Measurements from ENCODE around the gene GPR152. TPM values are rescaled to one million over a fixed set of nuclear protein-coding genes. Genes with fewer than 3 reads are reported as not detected.

GPR152 gene
- total RNA-seq, 4 donors from 2014 or later: not detected

GRCh38 chr11:67470337-67471002 is 17.9 kb upstream of the GPR152 start:
- ATAC-seq (ENCODE audit: low FRiP score): no peak
- TF ChIP-seq, protein P1, sequence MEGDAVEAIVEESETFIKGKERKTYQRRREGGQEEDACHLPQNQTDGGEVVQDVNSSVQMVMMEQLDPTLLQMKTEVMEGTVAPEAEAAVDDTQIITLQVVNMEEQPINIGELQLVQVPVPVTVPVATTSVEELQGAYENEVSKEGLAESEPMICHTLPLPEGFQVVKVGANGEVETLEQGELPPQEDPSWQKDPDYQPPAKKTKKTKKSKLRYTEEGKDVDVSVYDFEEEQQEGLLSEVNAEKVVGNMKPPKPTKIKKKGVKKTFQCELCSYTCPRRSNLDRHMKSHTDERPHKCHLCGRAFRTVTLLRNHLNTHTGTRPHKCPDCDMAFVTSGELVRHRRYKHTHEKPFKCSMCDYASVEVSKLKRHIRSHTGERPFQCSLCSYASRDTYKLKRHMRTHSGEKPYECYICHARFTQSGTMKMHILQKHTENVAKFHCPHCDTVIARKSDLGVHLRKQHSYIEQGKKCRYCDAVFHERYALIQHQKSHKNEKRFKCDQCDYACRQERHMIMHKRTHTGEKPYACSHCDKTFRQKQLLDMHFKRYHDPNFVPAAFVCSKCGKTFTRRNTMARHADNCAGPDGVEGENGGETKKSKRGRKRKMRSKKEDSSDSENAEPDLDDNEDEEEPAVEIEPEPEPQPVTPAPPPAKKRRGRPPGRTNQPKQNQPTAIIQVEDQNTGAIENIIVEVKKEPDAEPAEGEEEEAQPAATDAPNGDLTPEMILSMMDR (IDR thresholded peaks at IDR 0.05): no peak
- no peak for DNase-seq (ENCODE audit: low spot score)

DNA sequence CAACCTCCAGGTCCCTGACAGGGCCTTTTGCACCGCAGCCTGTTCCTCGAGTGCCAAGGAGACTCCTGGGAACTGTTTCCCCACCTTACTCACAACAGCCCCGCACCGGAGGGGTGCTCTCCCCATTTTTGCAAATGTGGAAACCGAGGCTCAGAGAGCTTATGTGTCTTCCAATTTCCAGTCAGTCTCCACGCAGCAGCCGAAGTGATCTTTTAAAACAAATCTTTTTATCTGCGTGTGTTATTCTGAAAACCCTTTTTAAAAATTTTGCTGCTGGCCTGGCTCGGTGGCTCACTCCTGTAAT is 16.9 kb upstream of the GPR152 start:
- TF ChIP-seq, protein P1 (IDR thresholded peaks at IDR 0.05): no peak
- DNase-seq (ENCODE audit: low spot score) (no peak), ATAC-seq (ENCODE audit: low FRiP score) (no peak)

DNA sequence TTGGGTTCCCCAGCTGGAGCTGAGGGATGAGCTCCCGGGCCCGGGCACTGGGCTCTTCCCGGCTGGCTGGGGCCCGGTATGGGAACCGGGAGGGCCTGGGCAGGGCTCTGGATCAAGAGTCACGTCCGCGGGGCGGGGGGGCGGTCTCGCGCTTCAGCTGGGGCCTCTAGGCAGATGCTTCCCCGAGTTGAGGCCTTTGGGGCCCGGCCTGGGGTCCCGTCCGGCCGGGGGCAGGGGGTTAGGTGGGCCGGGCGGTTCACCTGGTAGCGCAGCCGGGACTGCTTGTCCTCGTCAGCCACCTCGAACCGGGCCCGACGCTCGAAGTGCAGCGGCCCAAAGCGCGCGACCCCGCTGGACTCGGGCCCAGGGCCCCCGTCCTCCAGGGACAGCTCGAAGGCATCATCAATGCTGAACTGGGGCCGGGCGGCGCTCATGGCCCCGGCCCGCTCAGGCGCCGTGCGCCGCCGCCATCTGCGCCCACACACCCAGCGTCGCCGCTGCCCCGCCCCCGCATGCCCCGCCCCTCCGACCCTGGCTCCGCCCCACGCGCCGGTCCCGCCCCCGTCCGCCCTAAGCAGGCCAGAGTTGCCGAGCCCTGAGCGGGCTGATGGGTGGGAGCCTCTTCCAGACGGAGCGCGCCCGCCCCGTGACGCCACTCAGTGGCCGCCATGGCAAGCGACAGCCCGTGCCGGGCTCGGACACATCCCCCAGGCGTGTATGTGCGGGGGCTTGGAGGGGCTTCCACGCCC is 16.4 kb upstream of the GPR152 start, which contains the start of gene TMEM134:
TSS of gene TMEM134 (minus strand) at position 493 of the 749 bp plus-strand sequence. CDS start at position 434, 59 bp downstream.
- TF ChIP-seq, protein P1 (IDR thresholded peaks at IDR 0.05): no peak
- peak; percentile 66 for DNase-seq (ENCODE audit: low spot score)
- ATAC-seq (ENCODE audit: low FRiP score): peak; percentile 84

DNA sequence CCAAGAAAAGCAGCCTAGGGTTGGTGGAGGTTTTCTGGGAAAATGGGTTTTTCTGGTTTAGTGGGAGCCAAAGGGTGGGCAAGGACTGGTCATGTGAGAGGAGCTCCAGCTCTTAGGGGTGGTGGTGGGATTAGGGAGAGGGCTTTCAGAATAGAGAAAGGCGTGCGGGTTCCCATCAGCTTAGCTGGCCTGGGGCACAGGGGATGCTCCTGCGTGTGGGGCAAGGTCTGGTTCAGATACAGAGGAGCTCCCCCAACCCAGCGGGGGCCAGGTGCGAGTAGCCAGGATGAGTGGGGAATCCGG is 15.9 kb upstream of the GPR152 start:
- TF ChIP-seq, protein P1 (IDR thresholded peaks at IDR 0.05): no peak
- no peak for DNase-seq (ENCODE audit: low spot score)
- no peak for ATAC-seq (ENCODE audit: low FRiP score)

DNA sequence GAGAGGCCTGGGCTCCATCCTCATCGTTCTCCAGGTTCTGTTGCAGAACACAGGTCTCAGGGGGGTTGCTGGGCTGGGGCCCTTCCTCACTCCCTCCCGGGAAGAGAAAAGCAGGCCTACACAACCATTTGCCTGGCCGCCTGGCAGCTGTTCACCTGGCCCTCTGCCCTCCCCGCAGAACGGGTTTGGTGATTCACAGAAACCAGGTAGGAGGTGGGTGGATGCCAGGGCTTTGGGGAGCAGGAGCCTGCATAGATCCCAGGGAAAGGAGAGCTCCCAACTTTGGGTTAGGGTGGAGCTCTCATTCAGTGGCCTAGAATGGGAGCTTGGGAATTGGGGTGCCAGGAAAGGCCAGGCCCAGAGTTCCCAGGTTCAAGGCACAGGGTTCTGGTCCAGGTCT is 15.5 kb upstream of the GPR152 start:
- ATAC-seq (ENCODE audit: low FRiP score): peak; percentile 35

DNA sequence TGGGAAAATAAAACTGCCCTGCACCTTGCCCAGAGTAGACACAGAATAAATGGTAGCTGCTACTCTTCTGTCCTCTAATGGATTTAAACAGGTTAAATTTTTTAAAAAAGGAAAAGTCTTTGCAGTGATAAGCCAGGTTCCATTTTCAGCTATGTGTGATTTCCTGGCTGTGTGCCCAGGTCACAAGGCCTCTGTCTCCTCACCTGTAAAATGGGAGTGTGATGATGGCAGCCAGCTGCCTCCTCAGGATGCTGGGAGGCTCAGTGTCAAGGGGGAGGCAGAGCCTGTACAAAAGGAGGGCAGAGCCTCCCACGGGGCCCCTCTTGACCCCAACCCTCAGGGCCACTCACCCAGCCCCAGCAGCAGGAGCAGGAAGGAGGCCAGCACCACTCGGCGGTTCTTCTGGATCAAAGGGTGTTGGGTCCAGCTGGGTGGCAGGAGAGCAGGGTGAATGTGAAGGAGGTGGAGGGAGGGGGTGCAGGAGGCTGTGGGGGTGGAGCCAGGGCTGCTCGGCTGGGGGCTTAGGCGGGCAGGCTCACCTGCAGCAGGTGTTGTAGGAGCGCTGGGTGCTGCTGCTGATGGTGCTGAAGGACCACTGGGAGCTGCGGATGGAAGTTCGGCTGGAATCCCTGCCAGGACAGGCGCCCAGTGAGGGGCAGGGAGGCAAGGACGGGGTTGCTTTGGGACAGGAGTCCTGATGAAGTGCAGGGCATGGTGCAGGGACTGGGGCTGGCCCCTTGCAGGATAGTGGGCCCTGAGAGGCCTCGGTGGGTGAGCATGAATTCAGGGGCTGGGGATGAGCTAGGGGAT is 14.6 kb upstream of the GPR152 start:
- DNase-seq (ENCODE audit: low spot score) (no peak), ATAC-seq (ENCODE audit: low FRiP score) (no peak)
- TF ChIP-seq, protein P1 (IDR thresholded peaks at IDR 0.05): no peak

More for the DNA sequence above, 15.5 kb upstream of the GPR152 start:
- TF ChIP-seq, protein P1 (IDR thresholded peaks at IDR 0.05): no peak
- peak; percentile 45 for DNase-seq (ENCODE audit: low spot score)

Data from omental fat pad (tissue), 4 donors.